ENCODE data around the gene KPNA6. TPM values are rescaled to one million over a fixed set of nuclear protein-coding genes. Genes with fewer than 3 reads are reported as not detected.

KPNA6 gene
- total and polyA plus RNA-seq, 9 of the 15 experiments (the other 6 are each of a cell fraction or from before 2014, with no cell fraction given), result 20.1 to 54.6 (median 32.2) TPM

- H3K27me3 ChIP-seq (ENCODE audit: control insufficient read depth in 2 of 2, insufficient read depth in 2 of 2, low read length in 2 of 2), result no peaks in the 10 kb centered on the region
- H3K9me1 ChIP-seq (ENCODE audit: control insufficient read depth, insufficient read depth, low read length), result peaks cover 4% of the 10 kb centered on the region
- ATAC-seq (no peak), DNase-seq (ENCODE audit: extremely low read depth in 1 of 4, low spot score in 3 of 4) (no peak), FAIRE-seq (no peak)
- H3K4me1 ChIP-seq (replicated peaks in 1 of 2; ENCODE audit: control insufficient read depth in 2 of 2, insufficient read depth in 2 of 2, low read length in 2 of 2), result peaks cover 25 to 30% of the 10 kb centered on the region in 2 experiments
- TF ChIP-seq RBBP5 (IDR thresholded peaks at IDR 0.05; ENCODE audit: borderline replicate concordance, insufficient read depth, low read length, poor library complexity, severe bottlenecking) (peak; percentile 3), ESRRA (IDR thresholded peaks at IDR 0.05; ENCODE audit: borderline replicate concordance, low read depth) (no peak), ZC3H8 (IDR thresholded peaks at IDR 0.05) (no peak), NR1H2 (CRISPR knock-in tag; IDR thresholded peaks at IDR 0.05) (peak; percentile 65; the same call in 1 of the 2 replicates), MTF1 (CRISPR knock-in tag; IDR thresholded peaks at IDR 0.05; ENCODE audit: borderline replicate concordance) (peak; percentile 4; the same call in 1 of the 2 replicates), PYGO2 (tag; IDR thresholded peaks at IDR 0.05) (no peak), ZMIZ1 (IDR thresholded peaks at IDR 0.05; ENCODE audit: low read depth in 2 of 2, low read length in 2 of 2) (no peak), ZNF551 (CRISPR knock-in tag; IDR thresholded peaks at IDR 0.05) (no peak), SMAD4 (CRISPR knock-in tag; conservative IDR thresholded peaks at IDR 0.05) (no peak)
- peaks cover 60% of the 10 kb centered on the region for H3K79me2 ChIP-seq (ENCODE audit: control insufficient read depth, insufficient read depth, low read length)
- H3K4me2 ChIP-seq (ENCODE audit: insufficient read depth, low read length), result peak overlapping the region; percentile 92
- ChIA-PET POLR2A (interaction anchor here (0.6 to 11.6 kb wide), 9 partner anchors 9 to 196 kb away, joined by 3 to 201 read pairs (median 3); partner anchors contain the start of genes CCDC28B and KPNA6), CTCF (ENCODE audit: low intra/inter-chr PET ratio) (no interaction called here)
- H2AFZ ChIP-seq (ENCODE audit: low read depth, low read length), result no peak overlapping the region
- H3K9ac ChIP-seq (ENCODE audit: insufficient read depth in 1 of 2, low read depth in 2 of 2, low read length in 2 of 2), result peak overlapping the region; percentile 83 to 97
- peaks cover 49% of the 10 kb centered on the region for H3K36me3 ChIP-seq (ENCODE audit: control insufficient read depth, insufficient read depth, low read length)
- H3K27ac ChIP-seq (ENCODE audit: extremely low read depth, low read depth, low read length), result peak overlapping the region; percentile 89
- peak overlapping the region; percentile 77 for H3K4me3 ChIP-seq
- H3K9me3 ChIP-seq (replicated peaks; ENCODE audit: control insufficient read depth, insufficient read depth, low read depth, low read length), result no peaks in the 10 kb centered on the region
- intact Hi-C loops (cut with micrococcal nuclease), result loop anchor here (5.0 to 10.0 kb wide), 2 partner anchors 54 to 166 kb away; partner anchors contain the start of gene KHDRBS1
- in situ Hi-C loops (cut with MboI), result no loop called here
- H4K20me1 ChIP-seq (replicated peaks; ENCODE audit: control insufficient read depth, insufficient read depth, low read length), result no peaks in the 10 kb centered on the region; the same call in 1 of the 2 replicates
- 66% methylated on average over 9 of the region's 9 CpGs for WGBS (ENCODE audit: insufficient coverage, low coverage, missing lambda C conversion rate)
- BruUV-seq (replicated peaks), result TSS peak; percentile 64
Observed at GRCh38 chr1:32181065-32181464, 73.2 kb downstream of the KPNA6 start.
